OCI-LY3 (cell line): ENCODE data around the gene ZNF12.

Source experiments
- H2AFZ ChIP-seq: fragments of 200-600, 300-600 bp; shearing (Covaris generic); 2 replicates; pipeline ENCODE4 v1.6.0; 2014; ENCODE audit warnings: antibody characterized with exemption, low read depth, low read length
- H3K27ac ChIP-seq: fragments of 200-600, 300-600 bp; sonication (generic); 2 replicates; pipeline ENCODE4 v1.5.1; 2014; ENCODE audit warnings: mild to moderate bottlenecking, low read length, moderate library complexity, mixed read lengths
- H3K27me3 ChIP-seq: fragments of 200-600, 300-600 bp; sonication (generic); 2 replicates; pipeline ENCODE4 v1.6.1; 2014; ENCODE audit warnings: low read depth, low read length, mixed read lengths
- H3K36me3 ChIP-seq: fragments of 200-600, 300-600 bp; sonication (generic); replicated peaks from 2 replicates; pipeline ENCODE3; 2014; ENCODE audit warnings: low read depth, low read length, mixed read lengths
- H3K4me1 ChIP-seq: fragments of 300-600, 200-600 bp; sonication (generic); 2 replicates; pipeline ENCODE4 v1.6.1; 2014; ENCODE audit warnings: low read length, mixed read lengths
- H3K4me2 ChIP-seq: fragments of 200-600, 300-600 bp; sonication (generic); 2 replicates; pipeline ENCODE4 v1.6.1; 2014; ENCODE audit warnings: low read length, mixed read lengths
- H3K4me3 ChIP-seq: fragments of 300-600, 200-600 bp; sonication (generic); 2 replicates; pipeline ENCODE4 v1.5.1; 2014; ENCODE audit warnings: antibody characterized with exemption, mild to moderate bottlenecking, low read length, moderate library complexity
- H3K79me2 ChIP-seq: fragments of 300-600, 200-600 bp; shearing (Covaris generic); 2 replicates; pipeline ENCODE4 v1.6.1; 2014; ENCODE audit warnings: mild to moderate bottlenecking, low read length, mixed read lengths
- H3K9ac ChIP-seq: fragments of 300-600, 200-600 bp; shearing (Covaris generic); 2 replicates; pipeline ENCODE4 v1.6.0; 2014; ENCODE audit warnings: mild to moderate bottlenecking, low read length, moderate library complexity
- H3K9me3 ChIP-seq: fragments of 200-600, 300-600 bp; shearing (Covaris generic); 2 replicates; pipeline ENCODE4 v1.6.1; 2014; ENCODE audit warnings: low read length, mixed read lengths; ENCODE audit not compliant: insufficient read depth
- H4K20me1 ChIP-seq: fragments of 200-600, 300-600 bp; sonication (generic); 2 replicates; pipeline ENCODE4 v1.6.1; 2016; ENCODE audit warnings: low read length, mixed read lengths; ENCODE audit not compliant: insufficient read depth
- CTCF ChIP-seq: fragments of 200-600, 300-600 bp; sonication (generic); IDR thresholded peaks from 2 replicates; pipeline ENCODE4 v1.5.1; 2014; ENCODE audit warnings: antibody characterized with exemption, low read length, low read depth
- EZH2phosphoT487 ChIP-seq: fragments of 200-600 bp; shearing (Covaris generic); IDR thresholded peaks from 2 replicates; pipeline ENCODE4 v1.6.1; 2018; ENCODE audit warnings: antibody characterized with exemption, mixed run types, low read depth

ZNF12 gene

GRCh38 chr7:6700793-6701192, 6.0 kb downstream of the ZNF12 start:
- H2AFZ ChIP-seq, result no peak overlapping the region

GRCh38 chr7:6691609-6692106, 15.1 kb downstream of the ZNF12 start:
- TF ChIP-seq CTCF, result no peak
- no peak for TF ChIP-seq EZH2phosphoT487
- Histone ChIP-seq H2AFZ (no peak overlapping the region), H3K36me3 (peaks cover 96% of the 10 kb centered on the region), H3K4me3 (no peak overlapping the region), H4K20me1 (no peaks in the 10 kb centered on the region), H3K4me2 (no peak overlapping the region), H3K9me3 (peaks cover 67% of the 10 kb centered on the region), H3K27ac (no peak overlapping the region), H3K4me1 (no peaks in the 10 kb centered on the region), H3K27me3 (no peaks in the 10 kb centered on the region), H3K79me2 (no peaks in the 10 kb centered on the region), H3K9ac (no peak overlapping the region)

More at GRCh38 chr7:6700793-6701192, 6.0 kb downstream of the ZNF12 start:
- Histone ChIP-seq H3K27me3 (no peaks in the 10 kb centered on the region), H3K4me1 (no peaks in the 10 kb centered on the region), H3K36me3 (peaks cover 91% of the 10 kb centered on the region), H3K79me2 (peaks cover 72% of the 10 kb centered on the region), H3K9me3 (peaks cover 35% of the 10 kb centered on the region; the same call in 1 of the 2 replicates), H3K4me2 (no peak overlapping the region), H3K27ac (no peak overlapping the region), H3K9ac (no peak overlapping the region), H3K4me3 (no peak overlapping the region), H4K20me1 (no peaks in the 10 kb centered on the region; the same call in 1 of the 2 replicates)
- no peak for TF ChIP-seq EZH2phosphoT487
- TF ChIP-seq CTCF, result no peak

GRCh38 chr7:6691103-6691502, 15.6 kb downstream of the ZNF12 start:
- H3K27ac ChIP-seq, result no peak overlapping the region
- H3K27me3 ChIP-seq, result no peaks in the 10 kb centered on the region
- TF ChIP-seq CTCF, result no peak
- no peak for TF ChIP-seq EZH2phosphoT487
- H3K4me1 ChIP-seq, result no peaks in the 10 kb centered on the region
- H3K4me2 ChIP-seq, result no peak overlapping the region
- peaks cover 67% of the 10 kb centered on the region for H3K9me3 ChIP-seq
- no peak overlapping the region for H2AFZ ChIP-seq
- H3K36me3 ChIP-seq, result peaks cover 95% of the 10 kb centered on the region
- H3K9ac ChIP-seq, result no peak overlapping the region
- H3K79me2 ChIP-seq, result no peaks in the 10 kb centered on the region
- H4K20me1 ChIP-seq, result no peaks in the 10 kb centered on the region
- H3K4me3 ChIP-seq, result no peak overlapping the region

- no peaks in the 10 kb centered on the region for H3K79me2 ChIP-seq
- H3K4me3 ChIP-seq, result no peak overlapping the region
- H2AFZ ChIP-seq, result no peak overlapping the region
- TF ChIP-seq CTCF (no peak), EZH2phosphoT487 (no peak)
- H4K20me1 ChIP-seq, result no peaks in the 10 kb centered on the region
- peaks cover 31% of the 10 kb centered on the region for H3K36me3 ChIP-seq
- no peaks in the 10 kb centered on the region for H3K27me3 ChIP-seq
- H3K27ac ChIP-seq, result no peak overlapping the region
- H3K4me1 ChIP-seq, result no peaks in the 10 kb centered on the region
- H3K4me2 ChIP-seq, result no peak overlapping the region
- H3K9me3 ChIP-seq, result peaks cover 12% of the 10 kb centered on the region
- H3K9ac ChIP-seq, result no peak overlapping the region
Measured at GRCh38 chr7:6680146-6680545, 26.6 kb downstream of the ZNF12 start.
